Stimulated activated CD8-positive, alpha-beta memory T cell treated with anti-CD3 and anti-CD28 coated beads, Interleukin-12 subunit alpha, Interleukin-12 subunit beta, amount 100 ng/mL, for 4 hours (primary cell): Measurements from ENCODE around the gene NSUN2.
"Not testable (repeated sequence)": the region's sequence is repeated elsewhere in the genome, so short reads cannot be mapped to it uniquely, and the experiment has no call there.

Experiments used
- DNase-seq: peaks from one replicate; pipeline ENCODE4 v3.0.0-alpha.2; 2020; ENCODE audit warnings: low read depth

NSUN2 gene

GRCh38 chr5:6632888-6633468, at the start of gene NSUN2, which contains the start of gene SRD5A1:
TSS of gene NSUN2 (minus strand) at chr5:6633044. CDS start at chr5:6632979, 65 bp downstream.
TSS of gene SRD5A1 (plus strand) at chr5:6633440. CDS start at chr5:6633577, 137 bp downstream.
- peak; percentile 91 for DNase-seq

- DNase-seq: no peak
Measured at GRCh38 chr5:6682239-6682638, 49.4 kb upstream of the NSUN2 start.

GRCh38 chr5:6681682-6682081, 48.8 kb upstream of the NSUN2 start:
- no peak for DNase-seq

GRCh38 chr5:6680922-6681321, 48.1 kb upstream of the NSUN2 start:
- DNase-seq: no peak

GRCh38 chr5:6678385-6678784, 45.5 kb upstream of the NSUN2 start:
- DNase-seq: no peak

- no peak for DNase-seq
Measured at GRCh38 chr5:6676702-6677101, 43.9 kb upstream of the NSUN2 start.

GRCh38 chr5:6675784-6676491, 43.1 kb upstream of the NSUN2 start:
- no peak for DNase-seq

- no peak for DNase-seq
Measured at GRCh38 chr5:6674886-6675285, 42.0 kb upstream of the NSUN2 start.

- DNase-seq: no peak
Measured at GRCh38 chr5:6674421-6674820, 41.6 kb upstream of the NSUN2 start.

- DNase-seq: no peak
Measured at GRCh38 chr5:6673963-6674362, 41.1 kb upstream of the NSUN2 start.

- no peak for DNase-seq
Measured at GRCh38 chr5:6673031-6673430, 40.2 kb upstream of the NSUN2 start.

- DNase-seq: not testable (repeated sequence)
Measured at GRCh38 chr5:6668717-6669116, 35.9 kb upstream of the NSUN2 start.

GRCh38 chr5:6667648-6668047, 34.8 kb upstream of the NSUN2 start:
- DNase-seq: no peak

GRCh38 chr5:6666762-6667161, 33.9 kb upstream of the NSUN2 start:
- DNase-seq: no peak

GRCh38 chr5:6660688-6661087, 27.8 kb upstream of the NSUN2 start:
- no peak for DNase-seq

GRCh38 chr5:6659941-6660684, 27.3 kb upstream of the NSUN2 start:
- DNase-seq: no peak

GRCh38 chr5:6656680-6657079, 23.8 kb upstream of the NSUN2 start:
- no peak for DNase-seq

- DNase-seq: no peak
Measured at GRCh38 chr5:6655432-6655831, 22.6 kb upstream of the NSUN2 start.

- DNase-seq: no peak
Measured at GRCh38 chr5:6652025-6652424, 19.2 kb upstream of the NSUN2 start.

GRCh38 chr5:6649681-6650080, 16.8 kb upstream of the NSUN2 start:
- DNase-seq: no peak

GRCh38 chr5:6649186-6649585, 16.3 kb upstream of the NSUN2 start:
- no peak for DNase-seq

- not testable (repeated sequence) for DNase-seq
Measured at GRCh38 chr5:6645571-6646362, 12.9 kb upstream of the NSUN2 start.
